GM13976 (cell line): ENCODE results near the gene FOXL1.

Experiments used
- DNase-seq: peaks from one replicate; pipeline ENCODE4 v3.0.0; 2012; ENCODE audit warnings: low spot score
- in situ Hi-C: fragments of 300-500 bp; cut with MboI; formaldehyde crosslinking; loops from one replicate; pipeline ENCODE4 v1.12.0; 2022; ENCODE audit warnings: low sequenced_read_pairs, mixed read lengths, inconsistent platforms; ENCODE audit not compliant: unreplicated experiment
- TF ChIP-seq, protein P1 (sequence below): IDR thresholded peaks from 2 replicates; pipeline ENCODE4 v1.5.1; 2012; ENCODE audit warnings: borderline replicate concordance, mild to moderate bottlenecking; ENCODE audit not compliant: insufficient read depth; ENCODE audit errors: extremely low read depth, missing control alignments, control extremely low read depth

The FOXL1 gene

DNA sequence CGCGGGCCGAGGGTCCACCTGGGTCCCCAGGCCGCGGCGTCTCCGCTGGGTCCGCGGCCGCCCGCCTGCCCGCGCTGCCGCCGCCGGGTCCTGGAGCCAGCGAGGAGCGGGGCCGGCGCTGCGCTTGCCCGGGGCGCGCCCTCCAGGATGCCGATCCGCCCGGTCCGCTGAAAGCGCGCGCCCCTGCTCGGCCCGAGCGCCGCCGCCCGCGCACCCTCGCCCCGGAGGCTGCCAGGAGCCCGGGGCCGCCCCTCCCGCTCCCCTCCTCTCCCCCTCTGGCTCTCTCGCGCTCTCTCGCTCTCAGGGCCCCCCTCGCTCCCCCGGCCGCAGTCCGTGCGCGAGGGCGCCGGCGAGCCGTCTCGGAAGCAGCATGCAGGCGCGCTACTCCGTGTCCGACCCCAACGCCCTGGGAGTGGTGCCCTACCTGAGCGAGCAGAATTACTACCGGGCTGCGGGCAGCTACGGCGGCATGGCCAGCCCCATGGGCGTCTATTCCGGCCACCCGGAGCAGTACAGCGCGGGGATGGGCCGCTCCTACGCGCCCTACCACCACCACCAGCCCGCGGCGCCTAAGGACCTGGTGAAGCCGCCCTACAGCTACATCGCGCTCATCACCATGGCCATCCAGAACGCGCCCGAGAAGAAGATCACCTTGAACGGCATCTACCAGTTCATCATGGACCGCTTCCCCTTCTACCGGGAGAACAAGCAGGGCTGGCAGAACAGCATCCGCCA is 11.2 kb upstream of the FOXL1 start:
- in situ Hi-C loops = loop anchor here (10.0 to 25.0 kb wide), 2 partner anchors 488 to 720 kb away; no protein-coding TSS in a partner anchor
- TF ChIP-seq, protein P1, sequence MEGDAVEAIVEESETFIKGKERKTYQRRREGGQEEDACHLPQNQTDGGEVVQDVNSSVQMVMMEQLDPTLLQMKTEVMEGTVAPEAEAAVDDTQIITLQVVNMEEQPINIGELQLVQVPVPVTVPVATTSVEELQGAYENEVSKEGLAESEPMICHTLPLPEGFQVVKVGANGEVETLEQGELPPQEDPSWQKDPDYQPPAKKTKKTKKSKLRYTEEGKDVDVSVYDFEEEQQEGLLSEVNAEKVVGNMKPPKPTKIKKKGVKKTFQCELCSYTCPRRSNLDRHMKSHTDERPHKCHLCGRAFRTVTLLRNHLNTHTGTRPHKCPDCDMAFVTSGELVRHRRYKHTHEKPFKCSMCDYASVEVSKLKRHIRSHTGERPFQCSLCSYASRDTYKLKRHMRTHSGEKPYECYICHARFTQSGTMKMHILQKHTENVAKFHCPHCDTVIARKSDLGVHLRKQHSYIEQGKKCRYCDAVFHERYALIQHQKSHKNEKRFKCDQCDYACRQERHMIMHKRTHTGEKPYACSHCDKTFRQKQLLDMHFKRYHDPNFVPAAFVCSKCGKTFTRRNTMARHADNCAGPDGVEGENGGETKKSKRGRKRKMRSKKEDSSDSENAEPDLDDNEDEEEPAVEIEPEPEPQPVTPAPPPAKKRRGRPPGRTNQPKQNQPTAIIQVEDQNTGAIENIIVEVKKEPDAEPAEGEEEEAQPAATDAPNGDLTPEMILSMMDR = no peak
- DNase-seq = no peak

DNA sequence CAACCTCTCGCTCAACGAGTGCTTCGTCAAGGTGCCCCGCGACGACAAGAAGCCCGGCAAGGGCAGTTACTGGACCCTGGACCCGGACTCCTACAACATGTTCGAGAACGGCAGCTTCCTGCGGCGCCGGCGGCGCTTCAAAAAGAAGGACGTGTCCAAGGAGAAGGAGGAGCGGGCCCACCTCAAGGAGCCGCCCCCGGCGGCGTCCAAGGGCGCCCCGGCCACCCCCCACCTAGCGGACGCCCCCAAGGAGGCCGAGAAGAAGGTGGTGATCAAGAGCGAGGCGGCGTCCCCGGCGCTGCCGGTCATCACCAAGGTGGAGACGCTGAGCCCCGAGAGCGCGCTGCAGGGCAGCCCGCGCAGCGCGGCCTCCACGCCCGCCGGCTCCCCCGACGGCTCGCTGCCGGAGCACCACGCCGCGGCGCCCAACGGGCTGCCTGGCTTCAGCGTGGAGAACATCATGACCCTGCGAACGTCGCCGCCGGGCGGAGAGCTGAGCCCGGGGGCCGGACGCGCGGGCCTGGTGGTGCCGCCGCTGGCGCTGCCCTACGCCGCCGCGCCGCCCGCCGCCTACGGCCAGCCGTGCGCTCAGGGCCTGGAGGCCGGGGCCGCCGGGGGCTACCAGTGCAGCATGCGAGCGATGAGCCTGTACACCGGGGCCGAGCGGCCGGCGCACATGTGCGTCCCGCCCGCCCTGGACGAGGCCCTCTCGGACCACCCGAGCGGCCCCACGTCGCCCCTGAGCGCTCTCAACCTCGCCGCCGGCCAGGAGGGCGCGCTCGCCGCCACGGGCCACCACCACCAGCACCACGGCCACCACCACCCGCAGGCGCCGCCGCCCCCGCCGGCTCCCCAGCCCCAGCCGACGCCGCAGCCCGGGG is 10.4 kb upstream of the FOXL1 start:
- no peak for DNase-seq
- in situ Hi-C loops = loop anchor here (10.0 to 25.0 kb wide), 2 partner anchors 487 to 719 kb away; no protein-coding TSS in a partner anchor
- TF ChIP-seq, protein P1 = no peak

DNA sequence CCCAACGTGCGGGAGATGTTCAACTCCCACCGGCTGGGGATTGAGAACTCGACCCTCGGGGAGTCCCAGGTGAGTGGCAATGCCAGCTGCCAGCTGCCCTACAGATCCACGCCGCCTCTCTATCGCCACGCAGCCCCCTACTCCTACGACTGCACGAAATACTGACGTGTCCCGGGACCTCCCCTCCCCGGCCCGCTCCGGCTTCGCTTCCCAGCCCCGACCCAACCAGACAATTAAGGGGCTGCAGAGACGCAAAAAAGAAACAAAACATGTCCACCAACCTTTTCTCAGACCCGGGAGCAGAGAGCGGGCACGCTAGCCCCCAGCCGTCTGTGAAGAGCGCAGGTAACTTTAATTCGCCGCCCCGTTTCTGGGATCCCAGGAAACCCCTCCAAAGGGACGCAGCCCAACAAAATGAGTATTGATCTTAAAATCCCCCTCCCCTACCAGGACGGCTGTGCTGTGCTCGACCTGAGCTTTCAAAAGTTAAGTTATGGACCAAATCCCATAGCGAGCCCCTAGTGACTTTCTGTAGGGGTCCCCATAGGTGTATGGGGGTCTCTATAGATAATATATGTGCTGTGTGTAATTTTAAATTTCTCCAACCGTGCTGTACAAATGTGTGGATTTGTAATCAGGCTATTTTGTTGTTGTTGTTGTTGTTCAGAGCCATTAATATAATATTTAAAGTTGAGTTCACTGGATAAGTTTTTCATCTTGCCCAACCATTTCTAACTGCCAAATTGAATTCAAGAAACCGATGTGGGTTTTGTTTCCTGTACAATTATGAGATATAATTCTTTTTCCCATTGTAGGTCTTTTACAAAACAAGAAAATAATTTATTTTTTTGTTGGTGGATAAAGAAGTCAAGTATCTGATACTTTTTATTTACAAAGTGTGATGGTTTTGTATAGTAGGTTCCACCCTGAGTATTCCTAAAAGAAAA is 9.4 kb upstream of the FOXL1 start:
- DNase-seq = no peak
- TF ChIP-seq, protein P1 = no peak
- in situ Hi-C loops = loop anchor here (10.0 to 25.0 kb wide), 2 partner anchors 486 to 718 kb away; no protein-coding TSS in a partner anchor

DNA sequence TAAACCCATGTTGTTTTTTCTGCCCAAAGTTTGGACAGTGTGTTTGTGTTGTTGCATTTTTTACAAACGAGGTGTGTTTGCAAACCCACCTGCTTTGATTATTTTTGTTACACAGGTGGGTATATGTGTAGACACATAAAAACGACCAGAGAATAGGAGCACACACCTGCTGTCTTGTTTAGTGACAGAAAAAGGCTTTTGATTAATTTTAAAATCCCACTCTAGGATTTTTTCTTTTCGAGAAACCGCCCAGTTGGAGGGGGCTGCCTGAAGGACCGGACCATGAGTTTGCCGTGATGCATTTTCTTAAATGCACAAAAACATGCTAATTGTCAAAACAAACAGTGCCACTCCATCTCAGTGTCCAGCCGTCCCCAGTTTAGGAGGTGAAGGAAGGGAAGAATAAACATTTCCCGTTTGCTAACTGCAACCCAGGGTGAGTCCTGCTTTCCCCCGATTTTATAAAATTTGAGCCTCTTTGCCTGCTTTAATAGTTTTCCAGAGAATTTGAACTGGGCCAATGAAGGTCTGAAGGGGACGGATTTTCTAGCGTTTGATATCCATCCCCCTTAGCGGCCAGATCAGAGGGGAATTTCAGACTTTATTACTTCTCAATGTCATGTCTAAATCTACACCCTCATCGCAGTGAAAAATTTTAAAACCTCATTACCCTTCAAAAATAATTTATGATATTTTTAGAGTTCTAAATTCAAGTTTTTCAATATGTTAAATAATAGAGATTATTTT is 8.5 kb upstream of the FOXL1 start:
- DNase-seq = no peak
- in situ Hi-C loops = loop anchor here (10.0 to 25.0 kb wide), 2 partner anchors 485 to 717 kb away; no protein-coding TSS in a partner anchor
- TF ChIP-seq, protein P1 = no peak

DNA sequence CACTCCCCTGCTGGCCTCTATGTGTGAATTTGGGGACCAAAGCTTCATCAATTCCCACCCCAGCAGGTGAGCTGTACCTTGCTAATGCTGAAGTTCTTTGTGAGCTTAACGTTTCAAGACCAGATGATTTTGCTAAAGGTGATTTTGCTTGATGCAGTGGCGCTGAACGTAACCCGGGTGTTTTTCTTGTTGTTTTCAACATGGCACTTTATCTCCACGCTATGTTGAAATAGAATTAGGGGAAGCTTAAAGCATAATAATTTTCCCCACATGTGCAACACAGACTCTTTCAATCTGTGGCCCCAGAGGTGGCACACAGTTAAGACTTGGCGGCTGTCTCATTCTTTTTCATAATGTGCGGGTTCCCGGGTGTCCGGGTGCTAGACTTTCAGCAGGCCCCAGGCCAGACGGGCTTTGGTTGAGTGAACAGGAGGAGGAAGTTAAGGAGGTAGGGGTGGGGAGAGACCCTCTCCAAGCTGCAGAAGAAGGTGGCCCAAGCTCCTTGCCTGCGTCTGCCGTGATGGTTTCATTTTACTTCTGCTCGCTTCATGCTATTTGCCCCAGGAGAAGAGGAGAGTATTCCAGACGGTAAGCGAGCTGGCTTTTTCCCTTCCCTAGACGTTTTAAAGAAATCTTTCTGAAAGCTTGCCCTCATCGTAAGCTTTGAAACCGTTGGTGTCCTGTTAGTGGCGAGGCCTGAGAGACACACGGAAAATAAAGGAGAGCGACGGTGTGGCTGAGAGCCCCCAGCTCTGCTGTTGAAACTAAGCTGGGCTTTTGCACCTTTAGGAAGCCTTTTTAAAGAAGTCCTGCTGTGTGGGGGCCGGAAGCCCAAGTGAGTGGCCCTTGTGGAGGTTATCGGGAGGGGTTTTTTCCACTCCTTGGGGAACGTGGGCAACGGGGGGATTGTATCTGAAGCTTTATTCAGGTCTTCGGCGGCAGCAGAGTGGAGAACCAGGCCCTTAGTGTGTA is 7.5 kb upstream of the FOXL1 start:
- DNase-seq = no peak
- in situ Hi-C loops = loop anchor here (25.0 kb wide), 1 partner anchor 716 kb away; no protein-coding TSS in a partner anchor
- TF ChIP-seq, protein P1 = no peak
